PC-3 (cell line): ENCODE measurements around the gene TTC28. TPM values are rescaled to one million over a fixed set of nuclear protein-coding genes. Genes with fewer than 3 reads are reported as not detected.

Experiments used
- ATAC-seq: fragments of 200-7000 bp; cut with Tn5 transposase; 2 replicates; pipeline ENCODE4 v1.9.1; 2020; ENCODE audit warnings: mild to moderate bottlenecking, moderate library complexity
- BruUV-seq: library from RNA; stranded (reverse); fragments of 400-500 nt; replicated peaks from 2 replicates; lab custom pipeline; 2021; lab: Mats Ljungman, UMichigan
- CTCF ChIA-PET: fragments of 300-600 bp; sonication (Branson Sonifier 250); formaldehyde crosslinking; loops from one replicate; lab custom pipeline; 2022; ENCODE audit warnings: antibody characterized with exemption; lab: Charles Lee
- POLR2A ChIA-PET: fragments of 300-600 bp; sonication (Branson Sonifier 250); formaldehyde crosslinking; loops from one replicate; lab custom pipeline; 2022; ENCODE audit warnings: antibody characterized with exemption; ENCODE audit not compliant: unreplicated experiment; lab: Charles Lee
- DNase-seq: peaks from one replicate; pipeline ENCODE4 v3.0.0-alpha.2; 2015
- H2AFZ ChIP-seq: fragments of 300-600 bp; sonication (generic); 2 replicates; pipeline ENCODE4 v1.6.0; 2016; ENCODE audit warnings: antibody characterized with exemption, low read length
- H3F3A ChIP-seq: fragments of 300-600 bp; sonication (generic); one replicate; pipeline ENCODE4 v1.6.0; 2017; ENCODE audit warnings: antibody characterized with exemption, low read length, control low read depth, mild to moderate bottlenecking; ENCODE audit not compliant: unreplicated experiment
- H3K27ac ChIP-seq: fragments of 300-600 bp; sonication (generic); 2 replicates; pipeline ENCODE4 v1.5.1; 2016; ENCODE audit warnings: mild to moderate bottlenecking, low read length
- H3K27me3 ChIP-seq: fragments of 300-600 bp; sonication (generic); 2 replicates; pipeline ENCODE4 v1.6.1; 2016; ENCODE audit warnings: low read length, mixed read lengths
- H3K36me3 ChIP-seq: fragments of 300-600 bp; sonication (generic); 2 replicates; pipeline ENCODE4 v1.6.1; 2016; ENCODE audit warnings: low read depth, mixed run types, low read length, mixed read lengths
- H3K4me1 ChIP-seq: fragments of 300-600 bp; sonication (generic); 2 replicates; pipeline ENCODE4 v1.5.1; 2016; ENCODE audit warnings: low read length; ENCODE audit not compliant: insufficient read depth
- H3K4me2 ChIP-seq: fragments of 300-600 bp; sonication (generic); 2 replicates; pipeline ENCODE4 v1.6.0; 2016; ENCODE audit warnings: low read length
- H3K4me3 ChIP-seq: fragments of 300-600 bp; sonication (generic); 2 replicates; pipeline ENCODE4 v1.5.1; 2016; ENCODE audit warnings: mild to moderate bottlenecking, low read length, mixed read lengths
- H3K79me2 ChIP-seq: fragments of 300-600 bp; sonication (generic); 2 replicates; pipeline ENCODE4 v1.6.1; 2017; ENCODE audit warnings: low read length, mixed read lengths
- H3K9ac ChIP-seq: fragments of 300-600 bp; sonication (generic); 2 replicates; pipeline ENCODE4 v1.6.0; 2016; ENCODE audit warnings: mild to moderate bottlenecking, low read length
- H3K9me2 ChIP-seq: fragments of 300-600 bp; sonication (generic); replicated peaks from 2 replicates; pipeline ENCODE4 v1.6.1; 2016; ENCODE audit warnings: mixed run types, low read length, mixed read lengths
- H3K9me3 ChIP-seq: fragments of 300-600 bp; sonication (generic); 2 replicates; pipeline ENCODE4 v1.6.1; 2016; ENCODE audit warnings: low read length, mixed read lengths
- H4K20me1 ChIP-seq: fragments of 300-600 bp; sonication (generic); 2 replicates; pipeline ENCODE4 v1.6.1; 2016; ENCODE audit warnings: low read length, mixed read lengths
- EZH2 ChIP-seq: fragments of 300-600 bp; sonication (generic); IDR thresholded peaks from one replicate; pipeline ENCODE4 v1.6.1; 2017; ENCODE audit warnings: antibody characterized with exemption, mild to moderate bottlenecking, low read length; ENCODE audit not compliant: unreplicated experiment
- EZH2phosphoT487 ChIP-seq: fragments of 300-600 bp; sonication (generic); IDR thresholded peaks from 2 replicates; pipeline ENCODE4 v1.6.1; 2018; ENCODE audit warnings: mild to moderate bottlenecking, antibody characterized with exemption, low read length, borderline replicate concordance
- intact Hi-C: fragments of 100-400 bp; cut with micrococcal nuclease; formaldehyde crosslinking; loops from 2 replicates; pipeline ENCODE4 v1.9.0; 2023
- total RNA-seq: library from RNA; depleted of rRNA; stranded (reverse); fragments of >200 nt; gene quantifications from 2 replicates; pipeline ENCODE4 v1.2.3, GENCODE V29; 2014
- TF ChIP-seq, protein P1 (sequence below): fragments of 300-600 bp; sonication (generic); conservative IDR thresholded peaks from 2 replicates; pipeline ENCODE4 v1.5.1; 2017; ENCODE audit warnings: antibody characterized with exemption, low read depth, mild to moderate bottlenecking, low read length

TTC28 gene
- total RNA-seq, 1 experiment from 2014 or later, result 6.3 TPM

DNA sequence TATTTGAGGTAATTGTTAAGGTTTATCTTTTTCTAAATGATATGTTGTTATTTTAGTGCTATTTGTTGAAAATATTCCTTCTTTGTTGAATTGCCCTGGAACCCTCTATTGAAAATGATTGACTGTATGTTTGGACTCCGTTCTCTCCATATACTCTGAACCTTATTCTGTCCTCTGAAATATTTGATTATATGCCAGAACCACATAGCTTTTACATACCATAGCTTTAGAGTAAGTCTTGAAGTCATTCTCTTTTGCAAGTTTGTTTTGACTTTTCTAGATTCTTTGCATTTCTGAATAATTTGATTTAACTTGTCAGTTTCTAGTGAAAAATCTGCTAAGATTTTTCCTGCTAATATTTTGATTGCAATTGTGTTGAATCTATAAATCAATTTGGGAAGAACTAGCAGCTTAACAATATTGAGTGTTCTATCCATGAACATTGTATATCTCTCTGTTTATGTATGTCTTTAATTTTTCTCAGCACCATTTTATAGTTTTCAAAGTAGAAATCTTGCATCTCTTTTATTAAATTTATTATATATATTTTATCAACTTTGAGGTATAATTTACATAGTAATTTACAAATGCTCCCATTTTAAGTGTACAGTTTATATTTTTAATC is 708.9 kb downstream of the TTC28 start:
- Histone ChIP-seq H3K27me3 (no peaks in the 10 kb centered on the region), H2AFZ (no peak overlapping the region), H3K4me1 (0 out of 2 replicates have a peak, but pooled peaks cover 2% of the 10 kb centered on the region), H3K36me3 (no peaks in the 10 kb centered on the region), H3K9me3 (peaks cover 8% of the 10 kb centered on the region; the same call in 1 of the 2 replicates), H3F3A (no peaks in the 10 kb centered on the region), H4K20me1 (no peaks in the 10 kb centered on the region), H3K27ac (no peak overlapping the region), H3K4me3 (no peak overlapping the region), H3K9ac (no peak overlapping the region), H3K4me2 (no peak overlapping the region), H3K79me2 (no peaks in the 10 kb centered on the region), H3K9me2 (no peaks in the 10 kb centered on the region)
- TF ChIP-seq EZH2phosphoT487 (no peak), EZH2 (no peak)
- TF ChIP-seq, protein P1, sequence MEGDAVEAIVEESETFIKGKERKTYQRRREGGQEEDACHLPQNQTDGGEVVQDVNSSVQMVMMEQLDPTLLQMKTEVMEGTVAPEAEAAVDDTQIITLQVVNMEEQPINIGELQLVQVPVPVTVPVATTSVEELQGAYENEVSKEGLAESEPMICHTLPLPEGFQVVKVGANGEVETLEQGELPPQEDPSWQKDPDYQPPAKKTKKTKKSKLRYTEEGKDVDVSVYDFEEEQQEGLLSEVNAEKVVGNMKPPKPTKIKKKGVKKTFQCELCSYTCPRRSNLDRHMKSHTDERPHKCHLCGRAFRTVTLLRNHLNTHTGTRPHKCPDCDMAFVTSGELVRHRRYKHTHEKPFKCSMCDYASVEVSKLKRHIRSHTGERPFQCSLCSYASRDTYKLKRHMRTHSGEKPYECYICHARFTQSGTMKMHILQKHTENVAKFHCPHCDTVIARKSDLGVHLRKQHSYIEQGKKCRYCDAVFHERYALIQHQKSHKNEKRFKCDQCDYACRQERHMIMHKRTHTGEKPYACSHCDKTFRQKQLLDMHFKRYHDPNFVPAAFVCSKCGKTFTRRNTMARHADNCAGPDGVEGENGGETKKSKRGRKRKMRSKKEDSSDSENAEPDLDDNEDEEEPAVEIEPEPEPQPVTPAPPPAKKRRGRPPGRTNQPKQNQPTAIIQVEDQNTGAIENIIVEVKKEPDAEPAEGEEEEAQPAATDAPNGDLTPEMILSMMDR, result no peak
- no TSS peak for BruUV-seq
- DNase-seq (no peak), ATAC-seq (no peak)
- intact Hi-C loops, result loop anchor here (10.0 kb wide), 1 partner anchor 56 kb away; the partner anchor contains the start of gene PITPNB
- CTCF ChIA-PET, result interaction anchor here (0.6 kb wide), 1 partner anchor 35 kb away, joined by 3 read pairs; no protein-coding TSS in a partner anchor
- POLR2A ChIA-PET, result no interaction called here

DNA sequence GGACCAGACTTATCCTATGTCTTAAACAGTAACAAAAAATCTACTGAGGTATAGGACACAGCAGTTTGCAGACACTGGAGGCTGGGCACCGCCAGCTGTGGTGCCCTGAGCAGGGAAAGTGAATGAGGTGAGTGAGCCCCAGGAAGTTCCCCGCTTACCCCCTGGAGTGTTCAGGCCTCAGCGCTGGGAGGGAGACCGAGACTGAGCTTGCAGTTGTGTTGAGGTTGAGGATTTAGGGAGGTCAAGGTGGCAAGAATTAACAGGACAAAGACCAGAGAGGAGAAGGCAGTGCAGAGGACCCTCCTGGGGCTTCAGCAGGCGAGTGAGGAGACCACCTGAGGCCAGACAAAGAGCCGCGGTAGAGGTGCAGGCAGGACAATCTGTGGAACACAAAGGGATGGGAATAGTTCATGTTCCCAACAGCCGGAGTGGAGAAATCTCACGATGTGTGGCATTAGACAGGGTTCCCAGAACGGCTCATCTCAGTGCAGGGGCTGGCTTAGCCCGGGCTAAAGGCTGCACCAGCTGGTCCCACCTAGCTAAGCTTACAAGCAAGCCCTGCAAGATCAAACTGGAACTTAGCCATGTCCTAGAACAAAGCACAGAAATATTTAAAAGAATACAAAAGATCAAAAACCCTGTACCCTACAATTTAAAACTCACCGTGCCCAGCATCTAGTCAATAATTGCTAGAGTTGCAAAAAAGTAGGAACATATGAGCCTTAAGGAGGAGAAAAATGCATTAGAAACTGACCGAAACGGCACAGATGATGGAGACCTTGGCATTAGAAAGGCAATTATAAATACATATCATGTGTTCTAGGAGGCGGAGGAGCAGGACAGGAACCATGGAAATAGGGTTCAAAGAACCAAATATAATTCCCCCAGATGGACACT is 713.2 kb downstream of the TTC28 start:
- Histone ChIP-seq H3K4me1 (peaks cover 7% of the 10 kb centered on the region; the same call in 1 of the 2 replicates), H4K20me1 (no peaks in the 10 kb centered on the region), H3K9me3 (peaks cover 8% of the 10 kb centered on the region; the same call in 1 of the 2 replicates), H3K9me2 (no peaks in the 10 kb centered on the region), H3K4me3 (no peak overlapping the region), H3K9ac (no peak overlapping the region), H3K27me3 (no peaks in the 10 kb centered on the region), H3K4me2 (no peak overlapping the region), H3K36me3 (no peaks in the 10 kb centered on the region), H3F3A (no peaks in the 10 kb centered on the region), H3K79me2 (no peaks in the 10 kb centered on the region), H3K27ac (no peak overlapping the region), H2AFZ (no peak overlapping the region)
- BruUV-seq, result no TSS peak
- ChIA-PET POLR2A (no interaction called here), CTCF (no interaction called here)
- TF ChIP-seq EZH2, result no peak
- TF ChIP-seq, protein P1, result no peak
- intact Hi-C loops, result no loop called here
- no peak for ATAC-seq
- DNase-seq, result no peak
